ENCODE measurements around the gene TMSB10.

The TMSB10 gene

DNA sequence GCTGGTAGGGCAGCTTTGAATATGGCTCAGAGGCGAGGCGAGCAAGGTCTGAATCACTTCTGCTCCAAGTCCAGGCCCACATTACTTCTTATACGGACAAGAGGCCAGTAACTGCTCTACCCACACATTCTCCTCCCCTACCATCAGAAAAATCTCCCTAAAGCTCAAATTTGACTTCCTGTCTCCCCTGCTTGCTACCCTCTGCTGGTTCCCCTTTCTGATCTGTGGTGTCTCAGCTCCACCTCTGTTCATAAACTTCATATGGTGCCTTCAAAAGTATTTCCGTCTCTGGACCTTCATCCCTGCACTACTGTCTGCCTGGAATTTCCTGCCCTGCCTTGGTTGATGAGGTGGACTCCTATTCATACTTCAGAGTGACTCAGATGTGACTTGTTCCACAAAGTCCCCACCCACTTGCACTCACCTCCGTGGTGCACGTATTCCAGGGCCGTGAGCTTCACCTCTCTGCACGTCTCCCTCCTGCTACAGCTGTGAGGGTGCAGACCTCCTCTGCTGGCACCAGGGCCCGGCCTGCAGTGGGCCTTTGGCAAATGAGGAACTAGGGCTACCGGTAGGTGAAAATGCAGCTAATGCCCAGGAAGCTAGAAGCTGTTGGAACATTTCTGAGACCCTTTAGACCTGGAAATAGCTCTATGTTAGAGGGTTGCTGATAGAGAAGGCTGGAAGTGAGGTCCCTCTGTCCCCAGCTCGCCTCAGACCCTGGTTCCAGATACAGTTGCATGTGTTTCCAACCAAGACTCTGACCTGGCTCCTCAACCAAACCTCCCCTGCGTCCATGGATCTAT, 41.0 kb downstream of the TMSB10 start:
- TF ChIP-seq CTCF (IDR thresholded peaks at IDR 0.05; ENCODE audit: low read depth, low read length) = no peak
- Histone ChIP-seq H3K9me3 (no peaks in the 10 kb centered on the region), H3K36me3 (no peaks in the 10 kb centered on the region), H3K27me3 (no peaks in the 10 kb centered on the region), H3K4me1 (no peaks in the 10 kb centered on the region), H3K4me3 (ENCODE audit: low read depth, low read length) (no peak overlapping the region)
- no peak for DNase-seq

DNA sequence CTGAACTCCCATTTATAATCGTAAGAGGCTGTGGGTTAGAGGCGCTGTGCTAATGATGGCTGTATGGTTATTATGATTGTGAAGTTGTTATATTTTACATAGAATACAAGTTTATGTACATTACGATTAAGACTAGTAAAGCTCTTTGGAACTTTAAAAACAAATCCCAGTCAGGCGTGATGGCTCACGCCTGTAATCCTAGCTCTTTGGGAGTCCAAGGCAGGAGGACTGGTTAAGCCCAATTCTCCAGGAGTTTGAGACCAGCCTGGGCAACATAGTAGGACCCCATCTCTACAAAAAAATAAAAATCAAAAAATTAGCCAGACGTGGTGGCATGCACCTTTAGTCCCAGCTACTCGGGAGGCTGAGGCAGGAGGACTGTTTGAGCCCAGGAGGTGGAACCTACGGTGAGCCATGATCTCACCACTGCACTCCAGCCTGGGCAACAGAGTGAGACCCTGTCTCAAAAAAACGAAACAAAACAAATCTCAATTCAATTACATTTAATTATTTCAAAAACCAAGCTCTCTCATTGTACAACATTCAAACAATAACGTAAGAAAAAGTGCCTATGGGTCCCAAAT, 41.6 kb downstream of the TMSB10 start:
- Histone ChIP-seq H3K4me3 (ENCODE audit: low read depth, low read length) (no peak overlapping the region), H3K36me3 (no peaks in the 10 kb centered on the region), H3K4me1 (no peaks in the 10 kb centered on the region), H3K27me3 (no peaks in the 10 kb centered on the region), H3K9me3 (no peaks in the 10 kb centered on the region)
- TF ChIP-seq CTCF (IDR thresholded peaks at IDR 0.05; ENCODE audit: low read depth, low read length) = no peak
- no peak for DNase-seq

GRCh38 chr2:84953535-84953934, 48.1 kb downstream of the TMSB10 start:
- no peak for TF ChIP-seq CTCF (IDR thresholded peaks at IDR 0.05; ENCODE audit: low read depth, low read length)
- H3K27me3 ChIP-seq = no peaks in the 10 kb centered on the region
- H3K9me3 ChIP-seq = no peaks in the 10 kb centered on the region
- DNase-seq = no peak
- H3K4me1 ChIP-seq = no peaks in the 10 kb centered on the region
- no peaks in the 10 kb centered on the region for H3K36me3 ChIP-seq
- H3K4me3 ChIP-seq (ENCODE audit: low read depth, low read length) = no peak overlapping the region

DNA sequence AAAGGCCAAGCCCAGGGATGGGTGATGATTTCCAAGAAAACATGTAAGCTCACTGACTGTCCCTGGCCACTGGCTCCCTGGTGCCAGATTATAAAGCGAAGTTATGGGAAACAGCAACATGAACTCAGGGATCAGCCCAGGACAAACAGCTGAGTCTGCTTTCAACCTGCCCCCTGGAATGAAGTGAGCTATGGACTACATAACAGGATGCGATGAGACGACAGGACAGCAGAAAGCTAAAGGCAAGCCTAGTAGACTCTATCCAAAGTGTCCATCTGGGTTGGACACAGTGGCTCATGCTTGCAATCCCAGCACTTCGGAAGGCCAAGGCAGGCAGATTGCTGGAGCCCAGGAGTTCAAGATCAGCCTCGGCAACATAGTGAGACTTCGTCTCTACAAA, 48.9 kb downstream of the TMSB10 start:
- TF ChIP-seq CTCF (IDR thresholded peaks at IDR 0.05; ENCODE audit: low read depth, low read length) = no peak
- no peaks in the 10 kb centered on the region for H3K27me3 ChIP-seq
- no peak for DNase-seq
- no peak overlapping the region for H3K4me3 ChIP-seq (ENCODE audit: low read depth, low read length)
- no peaks in the 10 kb centered on the region for H3K4me1 ChIP-seq
- no peaks in the 10 kb centered on the region for H3K9me3 ChIP-seq
- H3K36me3 ChIP-seq = no peaks in the 10 kb centered on the region

Data from BE2C (cell line).